GM21786 (cell line): ENCODE data around the gene MTHFD1L.

Experiments used
- ATAC-seq: cut with Tn5 transposase; IDR thresholded peaks from one replicate; pipeline ENCODE4 v1.9.1; 2021; ENCODE audit not compliant: unreplicated experiment

The MTHFD1L gene

GRCh38 chr6:150930841-150931240 lies 65.3 kb downstream of the MTHFD1L start:
- ATAC-seq = no peak

GRCh38 chr6:150931405-150931804 lies 65.9 kb downstream of the MTHFD1L start:
- ATAC-seq = no peak

GRCh38 chr6:150932996-150933395 lies 67.5 kb downstream of the MTHFD1L start:
- ATAC-seq = no peak

- ATAC-seq = no peak
Observed at GRCh38 chr6:150934380-150934779, 68.9 kb downstream of the MTHFD1L start.

- ATAC-seq = no peak
Observed at GRCh38 chr6:150936021-150936555, 70.6 kb downstream of the MTHFD1L start.

GRCh38 chr6:150937132-150937906 lies 71.8 kb downstream of the MTHFD1L start:
- no peak for ATAC-seq

- no peak for ATAC-seq
Observed at GRCh38 chr6:150939399-150939798, 73.9 kb downstream of the MTHFD1L start.

- ATAC-seq = no peak
Observed at GRCh38 chr6:150940941-150941340, 75.4 kb downstream of the MTHFD1L start.

- ATAC-seq = no peak
Observed at GRCh38 chr6:150949526-150949925, 84.0 kb downstream of the MTHFD1L start.

- ATAC-seq = no peak
Observed at GRCh38 chr6:150953851-150954250, 88.3 kb downstream of the MTHFD1L start.

- no peak for ATAC-seq
Observed at GRCh38 chr6:150959166-150959565, 93.7 kb downstream of the MTHFD1L start.

GRCh38 chr6:150962436-150962835 lies 96.9 kb downstream of the MTHFD1L start:
- no peak for ATAC-seq

GRCh38 chr6:150964765-150965164 lies 99.3 kb downstream of the MTHFD1L start:
- ATAC-seq = no peak

GRCh38 chr6:150966786-150967185 lies 101.3 kb downstream of the MTHFD1L start:
- no peak for ATAC-seq

- ATAC-seq = no peak
Observed at GRCh38 chr6:150967381-150967780, 101.9 kb downstream of the MTHFD1L start.

- no peak for ATAC-seq
Observed at GRCh38 chr6:150967910-150968309, 102.4 kb downstream of the MTHFD1L start.

- ATAC-seq = no peak
Observed at GRCh38 chr6:150969901-150970300, 104.4 kb downstream of the MTHFD1L start.

- ATAC-seq = no peak
Observed at GRCh38 chr6:150971219-150971618, 105.7 kb downstream of the MTHFD1L start.

GRCh38 chr6:150975136-150975535 lies 109.6 kb downstream of the MTHFD1L start:
- no peak for ATAC-seq

GRCh38 chr6:150977281-150977680 lies 111.8 kb downstream of the MTHFD1L start:
- no peak for ATAC-seq

- no peak for ATAC-seq
Observed at GRCh38 chr6:150978624-150979023, 113.1 kb downstream of the MTHFD1L start.

GRCh38 chr6:150979826-150980350 lies 114.4 kb downstream of the MTHFD1L start:
- no peak for ATAC-seq
